ENCODE results near the gene CORIN. TPM values are rescaled to one million over a fixed set of nuclear protein-coding genes. Genes with fewer than 3 reads are reported as not detected.

Gene CORIN
- polyA plus RNA-seq, 2 of the 4 experiments (the other 2 are of a cell fraction), result 0.03 TPM; not detected in 1

DNA sequence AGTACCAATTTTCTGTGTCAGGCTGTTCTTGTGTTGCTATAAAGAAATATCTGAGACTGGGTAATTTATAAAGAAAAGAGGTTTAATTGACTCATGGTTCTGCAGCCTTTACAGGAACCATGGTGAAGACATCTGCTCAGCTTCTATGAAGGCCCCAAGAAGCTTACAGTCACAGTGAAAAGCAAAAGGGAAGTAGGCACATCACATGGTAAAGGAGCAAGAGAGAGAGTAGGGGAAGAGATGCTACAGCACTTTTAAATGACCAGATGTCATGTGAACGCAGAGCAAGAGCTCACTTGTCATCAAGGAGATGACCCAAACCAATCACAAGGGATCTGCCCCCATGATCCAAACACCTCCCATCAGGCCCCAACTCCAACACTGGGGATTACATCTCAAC, 178.5 kb downstream of the CORIN start:
- CTCF ChIA-PET, result interaction anchor here (0.5 to 0.7 kb wide), 2 partner anchors 180 to 188 kb away, joined by 3 read pairs; no protein-coding TSS in a partner anchor
- Histone ChIP-seq H3K4me1 (no peaks in the 10 kb centered on the region), H3K9me3 (no peaks in the 10 kb centered on the region), H3K27ac (no peak overlapping the region), H3K4me3 (no peak overlapping the region), H3K4me2 (no peak overlapping the region)
- ATAC-seq (no peak), FAIRE-seq (no peak), DNase-seq (ENCODE audit: low read depth in 1 of 2, low spot score in 1 of 2) (no peak)
- POLR2A ChIA-PET, result no interaction called here
- TF ChIP-seq EHMT2 (IDR thresholded peaks at IDR 0.05; ENCODE audit: low read depth) (no peak), MAZ (IDR thresholded peaks at IDR 0.05; ENCODE audit: borderline replicate concordance, low read depth, low read length) (no peak), NR3C1 (IDR thresholded peaks at IDR 0.05) (no peak), MAFK (IDR thresholded peaks at IDR 0.05; ENCODE audit: partially characterized antibody) (no peak), BHLHE40 (IDR thresholded peaks at IDR 0.05; ENCODE audit: low read depth, low read length) (no peak), RCOR1 (IDR thresholded peaks at IDR 0.05; ENCODE audit: low read depth, low read length) (no peak), POLR2AphosphoS2 (conservative IDR thresholded peaks at IDR 0.05; ENCODE audit: low read length) (no peak), PHF8 (IDR thresholded peaks at IDR 0.05; ENCODE audit: borderline replicate concordance, low read depth) (no peak), RARB (CRISPR knock-in tag; IDR thresholded peaks at IDR 0.05) (no peak), ESRRA (IDR thresholded peaks at IDR 0.05; ENCODE audit: borderline replicate concordance, low read length) (no peak), RFX5 (IDR thresholded peaks at IDR 0.05) (no peak), FOXS1 (CRISPR knock-in tag; IDR thresholded peaks at IDR 0.05) (no peak), CHD2 (IDR thresholded peaks at IDR 0.05; ENCODE audit: low read length, partially characterized antibody) (no peak), CHD4 (IDR thresholded peaks at IDR 0.05; ENCODE audit: borderline replicate concordance) (no peak), POLR2A (IDR thresholded peaks at IDR 0.05; ENCODE audit: low read length) (no peak), TFCP2L1 (CRISPR knock-in tag; IDR thresholded peaks at IDR 0.05) (no peak)
- TF ChIP-seq, protein P1, sequence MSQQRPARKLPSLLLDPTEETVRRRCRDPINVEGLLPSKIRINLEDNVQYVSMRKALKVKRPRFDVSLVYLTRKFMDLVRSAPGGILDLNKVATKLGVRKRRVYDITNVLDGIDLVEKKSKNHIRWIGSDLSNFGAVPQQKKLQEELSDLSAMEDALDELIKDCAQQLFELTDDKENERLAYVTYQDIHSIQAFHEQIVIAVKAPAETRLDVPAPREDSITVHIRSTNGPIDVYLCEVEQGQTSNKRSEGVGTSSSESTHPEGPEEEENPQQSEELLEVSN (IDR thresholded peaks at IDR 0.05; ENCODE audit: borderline replicate concordance, low read depth), result no peak
- TF ChIP-seq, protein P2, sequence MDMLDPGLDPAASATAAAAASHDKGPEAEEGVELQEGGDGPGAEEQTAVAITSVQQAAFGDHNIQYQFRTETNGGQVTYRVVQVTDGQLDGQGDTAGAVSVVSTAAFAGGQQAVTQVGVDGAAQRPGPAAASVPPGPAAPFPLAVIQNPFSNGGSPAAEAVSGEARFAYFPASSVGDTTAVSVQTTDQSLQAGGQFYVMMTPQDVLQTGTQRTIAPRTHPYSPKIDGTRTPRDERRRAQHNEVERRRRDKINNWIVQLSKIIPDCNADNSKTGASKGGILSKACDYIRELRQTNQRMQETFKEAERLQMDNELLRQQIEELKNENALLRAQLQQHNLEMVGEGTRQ (IDR thresholded peaks at IDR 0.05), result no peak
- WGBS (ENCODE audit: missing lambda C conversion rate), result 0% methylated on average over 1 of the region's 1 CpG

DNA sequence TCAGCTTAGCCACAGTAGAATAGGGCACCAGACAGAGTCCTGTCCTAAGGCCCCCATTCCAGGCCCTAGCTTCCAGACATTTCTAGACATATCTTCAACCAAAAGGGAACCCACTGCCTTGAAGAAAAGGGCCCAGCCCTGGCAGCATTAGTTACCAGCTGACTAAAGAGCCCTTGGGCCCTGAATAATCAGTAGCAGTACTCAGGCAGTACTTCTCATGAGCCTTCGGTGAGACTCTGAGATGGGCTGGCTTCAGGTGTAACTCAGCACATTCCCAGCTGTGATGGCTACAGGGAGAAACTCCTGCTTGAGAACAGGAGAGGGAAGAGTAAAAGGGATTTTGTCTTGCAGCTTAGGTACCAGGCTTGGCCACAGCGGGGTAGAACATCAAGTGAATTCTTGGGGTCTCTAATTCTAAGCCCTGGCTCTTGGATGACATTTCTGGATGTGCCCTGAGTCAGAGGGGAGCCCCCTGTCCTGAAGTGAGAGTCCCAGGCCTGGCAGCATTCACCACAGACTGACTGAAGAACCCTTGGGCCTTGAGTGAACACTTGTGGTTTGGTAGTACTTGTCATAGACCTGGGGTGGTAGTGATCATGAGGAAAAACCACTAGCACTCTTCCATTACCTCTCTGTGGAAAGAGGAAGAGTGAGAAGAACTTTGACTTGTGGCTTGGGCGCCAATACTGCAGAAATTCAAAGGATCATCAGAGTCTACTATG, 182.7 kb downstream of the CORIN start:
- ChIA-PET CTCF (no interaction called here), POLR2A (interaction anchor here (0.7 kb wide), 1 partner anchor 231 kb away, joined by 5 read pairs; no protein-coding TSS in a partner anchor)
- no peak for ATAC-seq
- H3K4me2 ChIP-seq, result no peak overlapping the region
- FAIRE-seq, result no peak
- no peaks in the 10 kb centered on the region for H3K9me3 ChIP-seq
- DNase-seq (ENCODE audit: low read depth in 1 of 2, low spot score in 1 of 2), result no peak
- H3K4me3 ChIP-seq, result no peak overlapping the region
- WGBS (ENCODE audit: missing lambda C conversion rate), result 10% methylated on average over 3 of the region's 3 CpGs
- TF ChIP-seq GATA3 (IDR thresholded peaks at IDR 0.05; ENCODE audit: borderline replicate concordance) (no peak), CHD4 (IDR thresholded peaks at IDR 0.05; ENCODE audit: borderline replicate concordance) (no peak), ZC3H11A (IDR thresholded peaks at IDR 0.05) (no peak), JUNB (IDR thresholded peaks at IDR 0.05) (no peak), ZSCAN20 (CRISPR knock-in tag; IDR thresholded peaks at IDR 0.05) (no peak), HOXB13 (CRISPR knock-in tag; IDR thresholded peaks at IDR 0.05; ENCODE audit: low read depth) (no peak), NR3C1 (IDR thresholded peaks at IDR 0.05) (no peak), EHMT2 (IDR thresholded peaks at IDR 0.05; ENCODE audit: low read depth) (no peak), POLR2A (IDR thresholded peaks at IDR 0.05; ENCODE audit: low read length) (no peak), CBX8 (IDR thresholded peaks at IDR 0.05) (no peak), HDAC2 (IDR thresholded peaks at IDR 0.05) (no peak), MAFK (IDR thresholded peaks at IDR 0.05; ENCODE audit: partially characterized antibody) (no peak)
- TF ChIP-seq, protein P3, sequence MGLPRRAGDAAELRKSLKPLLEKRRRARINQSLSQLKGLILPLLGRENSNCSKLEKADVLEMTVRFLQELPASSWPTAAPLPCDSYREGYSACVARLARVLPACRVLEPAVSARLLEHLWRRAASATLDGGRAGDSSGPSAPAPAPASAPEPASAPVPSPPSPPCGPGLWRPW (IDR thresholded peaks at IDR 0.05), result no peak
- TF ChIP-seq, protein P4, sequence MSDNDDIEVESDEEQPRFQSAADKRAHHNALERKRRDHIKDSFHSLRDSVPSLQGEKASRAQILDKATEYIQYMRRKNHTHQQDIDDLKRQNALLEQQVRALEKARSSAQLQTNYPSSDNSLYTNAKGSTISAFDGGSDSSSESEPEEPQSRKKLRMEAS (IDR thresholded peaks at IDR 0.05), result no peak
- TF ChIP-seq, protein P1 (IDR thresholded peaks at IDR 0.05; ENCODE audit: borderline replicate concordance, low read depth), result no peak
- H3K4me1 ChIP-seq, result no peaks in the 10 kb centered on the region
- H3K27ac ChIP-seq, result no peak overlapping the region
